SK-N-SH treated with all-trans-retinoic acid at 6 μM for 48 hours (cell line): ENCODE results near the gene ISG15.
"Not testable (repeated sequence)": the region's sequence is repeated elsewhere in the genome, so short reads cannot be mapped to it uniquely, and the experiment has no call there.

Source experiments
- ATAC-seq: fragments of 200-7000 bp; cut with Tn5 transposase; 3 replicates; pipeline ENCODE4 v1.9.1; 2020; ENCODE audit warnings: mild to moderate bottlenecking, moderate library complexity
- ARNTL ChIP-seq: fragments of 450-650 bp; formaldehyde crosslinking; IDR thresholded peaks from 2 replicates; pipeline ENCODE4 v1.5.0; 2020; ENCODE audit warnings: low read depth, mild to moderate bottlenecking, moderate library complexity, borderline replicate concordance
- BACH2 ChIP-seq: fragments of 250-450 bp; sonication (Bioruptor Pico); IDR thresholded peaks from 2 replicates; pipeline ENCODE4 v1.9.0; 2021; ENCODE audit warnings: mild to moderate bottlenecking, borderline replicate concordance
- CREB5 ChIP-seq: fragments of 250-450 bp; sonication (Bioruptor Pico); IDR thresholded peaks from 2 replicates; pipeline ENCODE4 v1.5.1; 2020; ENCODE audit warnings: low read depth, mild to moderate bottlenecking, moderate library complexity
- CSDC2 ChIP-seq: fragments of 250-450 bp; sonication (Bioruptor Pico); IDR thresholded peaks from 2 replicates; pipeline ENCODE4 v1.5.0; 2020; ENCODE audit warnings: mild to moderate bottlenecking, moderate library complexity
- CSRNP3 ChIP-seq: fragments of 250-450 bp; sonication (Bioruptor Pico); IDR thresholded peaks from 2 replicates; pipeline ENCODE4 v1.5.1; 2021; ENCODE audit warnings: mild to moderate bottlenecking, moderate library complexity
- ESRRG ChIP-seq: fragments of 250-450 bp; sonication (Bioruptor Pico); IDR thresholded peaks from 2 replicates; pipeline ENCODE4 v1.6.1; 2021; ENCODE audit warnings: mild to moderate bottlenecking
- GLIS3 ChIP-seq: fragments of 250-450 bp; sonication (Bioruptor Pico); IDR thresholded peaks from 2 replicates; pipeline ENCODE4 v1.5.0; 2020; ENCODE audit warnings: mild to moderate bottlenecking, moderate library complexity
- OSR1 ChIP-seq: fragments of 250-450 bp; sonication (Bioruptor Pico); IDR thresholded peaks from 2 replicates; pipeline ENCODE4 v1.8.0; 2022; ENCODE audit warnings: moderate library complexity, mild to moderate bottlenecking, inconsistent platforms
- PATZ1 ChIP-seq: fragments of 250-450 bp; sonication (Bioruptor Pico); IDR thresholded peaks from 2 replicates; pipeline ENCODE4 v1.8.0; 2020; ENCODE audit warnings: mild to moderate bottlenecking, moderate library complexity, borderline replicate concordance
- POU6F1 ChIP-seq: fragments of 250-450 bp; sonication (Bioruptor Pico); IDR thresholded peaks from 2 replicates; pipeline ENCODE4 v1.8.0; 2021; ENCODE audit warnings: low read depth, mild to moderate bottlenecking, moderate library complexity, borderline replicate concordance
- PPARA ChIP-seq: fragments of 250-450 bp; sonication (Bioruptor Pico); IDR thresholded peaks from 2 replicates; pipeline ENCODE4 v1.5.0; 2020; ENCODE audit warnings: mild to moderate bottlenecking, borderline replicate concordance
- RARB ChIP-seq: fragments of 250-450 bp; sonication (Bioruptor Pico); IDR thresholded peaks from 2 replicates; pipeline ENCODE4 v1.8.0; 2021; ENCODE audit warnings: mild to moderate bottlenecking, moderate library complexity
- SNAI2 ChIP-seq: fragments of 250-450 bp; sonication (Bioruptor Pico); IDR thresholded peaks from 2 replicates; pipeline ENCODE4 v1.5.0; 2020; ENCODE audit warnings: mild to moderate bottlenecking, moderate library complexity
- TCF4 ChIP-seq: fragments of 250-450 bp; sonication (Bioruptor Pico); IDR thresholded peaks from 2 replicates; pipeline ENCODE4 v1.8.0; 2021; ENCODE audit warnings: mild to moderate bottlenecking, moderate library complexity, borderline replicate concordance
- TOX ChIP-seq: fragments of 250-450 bp; sonication (Bioruptor Pico); IDR thresholded peaks from 2 replicates; pipeline ENCODE4 v1.8.0; 2021; ENCODE audit warnings: mild to moderate bottlenecking, moderate library complexity, borderline replicate concordance
- TSHZ2 ChIP-seq: fragments of 250-450 bp; sonication (Bioruptor Pico); IDR thresholded peaks from 2 replicates; pipeline ENCODE4 v1.5.0; 2020; ENCODE audit warnings: mild to moderate bottlenecking, moderate library complexity
- ZC3H10 ChIP-seq: fragments of 250-450 bp; sonication (Bioruptor Pico); IDR thresholded peaks from 2 replicates; pipeline ENCODE4 v1.5.1; 2021; ENCODE audit warnings: mild to moderate bottlenecking, moderate library complexity
- ZFP3 ChIP-seq: fragments of 250-450 bp; sonication (Bioruptor Pico); IDR thresholded peaks from 2 replicates; pipeline ENCODE4 v1.5.0; 2020; ENCODE audit warnings: mild to moderate bottlenecking, moderate library complexity
- ZFP30 ChIP-seq: fragments of 450-650 bp; formaldehyde crosslinking; IDR thresholded peaks from 2 replicates; pipeline ENCODE4 v1.5.0; 2022; ENCODE audit warnings: mild to moderate bottlenecking, moderate library complexity
- ZNF565 ChIP-seq: fragments of 450-650 bp; formaldehyde crosslinking; conservative IDR thresholded peaks from 2 replicates; pipeline ENCODE4 v1.5.0; 2020; ENCODE audit warnings: low read depth, mild to moderate bottlenecking, moderate library complexity
- ZNF70 ChIP-seq: fragments of 450-650 bp; formaldehyde crosslinking; IDR thresholded peaks from 2 replicates; pipeline ENCODE4 v1.5.0; 2020; ENCODE audit warnings: mild to moderate bottlenecking, moderate library complexity
- ZNF8 ChIP-seq: fragments of 450-650 bp; formaldehyde crosslinking; IDR thresholded peaks from 2 replicates; pipeline ENCODE4 v1.5.0; 2020; ENCODE audit warnings: mild to moderate bottlenecking, moderate library complexity

Gene ISG15

GRCh38 chr1:993379-993995 lies 19.8 kb upstream of the ISG15 start:
- TF ChIP-seq ZFP3 (CRISPR knock-in tag) (no peak), PPARA (no peak), TCF4 (CRISPR knock-in tag) (no peak), PATZ1 (no peak), BACH2 (CRISPR knock-in tag) (no peak), SNAI2 (no peak), ARNTL (CRISPR knock-in tag) (no peak), ZFP30 (no peak), TSHZ2 (CRISPR knock-in tag) (no peak), OSR1 (CRISPR knock-in tag) (no peak), ESRRG (no peak), CSDC2 (CRISPR knock-in tag) (no peak), TOX (CRISPR knock-in tag) (no peak), ZNF70 (CRISPR knock-in tag) (no peak), POU6F1 (CRISPR knock-in tag) (no peak), ZNF565 (CRISPR knock-in tag) (no peak), RARB (CRISPR knock-in tag) (no peak), ZNF8 (no peak), GLIS3 (CRISPR knock-in tag) (no peak), CREB5 (no peak)

GRCh38 chr1:994546-994945 lies 18.8 kb upstream of the ISG15 start:
- ATAC-seq, result not testable (repeated sequence)

More at GRCh38 chr1:993379-993995, 19.8 kb upstream of the ISG15 start:
- no peak for ATAC-seq

- ATAC-seq, result no peak
- TF ChIP-seq SNAI2, result no peak
- no peak for TF ChIP-seq POU6F1 (CRISPR knock-in tag)
- no peak for TF ChIP-seq CSRNP3
- no peak for TF ChIP-seq ZC3H10
- no peak for TF ChIP-seq ARNTL (CRISPR knock-in tag)
- no peak for TF ChIP-seq TCF4 (CRISPR knock-in tag)
- no peak for TF ChIP-seq ZFP30
Measured at GRCh38 chr1:995665-996633, 17.3 kb upstream of the ISG15 start.
